Measurements from ENCODE around the gene LYRM4. TPM values are rescaled to one million over a fixed set of nuclear protein-coding genes. Genes with fewer than 3 reads are reported as not detected.
A peak's percentile ranks its signal among the peaks of the same experiment; 100 is the strongest.

The LYRM4 gene
- total RNA-seq, 1 experiment from 2014 or later = 52.8 TPM

- Histone ChIP-seq H3K4me1 (0 out of 2 replicates have a peak, but pooled peaks cover 2% of the 10 kb centered on the region), H3K27me3 (replicated peaks; ENCODE audit: control insufficient read depth, insufficient read depth, low read length) (no peaks in the 10 kb centered on the region), H3K9me3 (no peaks in the 10 kb centered on the region), H3K4me3 (ENCODE audit: low read depth, low read length) (no peak overlapping the region), H3K36me3 (ENCODE audit: control insufficient read depth, insufficient read depth, low read length) (no peaks in the 10 kb centered on the region)
- H3K27me3 Mint-ChIP-seq (ENCODE audit: insufficient read depth, unreplicated experiment) = no peaks in the 10 kb centered on the region
- no TSS peak for BruUV-seq (replicated peaks)
- DNase-seq = no peak
- CTCF ChIA-PET = interaction anchor here (0.5 kb wide), 1 partner anchor 370 kb away, joined by 3 read pairs; no protein-coding TSS in a partner anchor
- no peaks in the 10 kb centered on the region for H3K36me3 Mint-ChIP-seq (ENCODE audit: insufficient read depth, unreplicated experiment)
- H3K4me3 Mint-ChIP-seq (ENCODE audit: unreplicated experiment) = no peak overlapping the region
- no peaks in the 10 kb centered on the region for H3K9me3 Mint-ChIP-seq (ENCODE audit: unreplicated experiment)
- intact Hi-C loops (cut with micrococcal nuclease; ENCODE audit: unreplicated experiment) = loop anchor here (5.0 kb wide), 1 partner anchor 44 kb away; no protein-coding TSS in a partner anchor
- POLR2A ChIA-PET = no interaction called here
- peaks cover 7% of the 10 kb centered on the region for H3K4me1 Mint-ChIP-seq (ENCODE audit: low read depth, unreplicated experiment)
- TF ChIP-seq CTCF (IDR thresholded peaks at IDR 0.05; ENCODE audit: insufficient read depth in 1 of 2, low read depth in 1 of 2, low read length in 1 of 2, severe bottlenecking in 1 of 2, unreplicated experiment in 1 of 2) = no peak
- H3K27ac Mint-ChIP-seq (ENCODE audit: unreplicated experiment) = no peak overlapping the region
These were observed 177.5 kb downstream of the LYRM4 start for GRCh38 chr6:5083307-5083583.

GRCh38 chr6:5082487-5083306 is 178.1 kb downstream of the LYRM4 start:
- Mint-ChIP-seq H3K27me3 (ENCODE audit: insufficient read depth, unreplicated experiment) (no peaks in the 10 kb centered on the region), H3K4me1 (ENCODE audit: low read depth, unreplicated experiment) (peaks cover 7% of the 10 kb centered on the region), H3K27ac (ENCODE audit: unreplicated experiment) (no peak overlapping the region), H3K36me3 (ENCODE audit: insufficient read depth, unreplicated experiment) (no peaks in the 10 kb centered on the region), H3K9me3 (ENCODE audit: unreplicated experiment) (no peaks in the 10 kb centered on the region), H3K4me3 (ENCODE audit: unreplicated experiment) (no peak overlapping the region)
- ChIA-PET POLR2A (no interaction called here), CTCF (interaction anchor here (0.5 kb wide), 1 partner anchor 370 kb away, joined by 3 read pairs; no protein-coding TSS in a partner anchor)
- Histone ChIP-seq H3K4me3 (ENCODE audit: low read depth, low read length) (no peak overlapping the region), H3K36me3 (ENCODE audit: control insufficient read depth, insufficient read depth, low read length) (no peaks in the 10 kb centered on the region), H3K4me1 (0 out of 2 replicates have a peak, but pooled peaks cover 2% of the 10 kb centered on the region), H3K27me3 (replicated peaks; ENCODE audit: control insufficient read depth, insufficient read depth, low read length) (no peaks in the 10 kb centered on the region), H3K9me3 (no peaks in the 10 kb centered on the region)
- BruUV-seq (replicated peaks) = no TSS peak
- DNase-seq = peak; percentile 22 to 59
- intact Hi-C loops (cut with micrococcal nuclease; ENCODE audit: unreplicated experiment) = loop anchor here (5.0 kb wide), 1 partner anchor 45 kb away; no protein-coding TSS in a partner anchor
- TF ChIP-seq CTCF (IDR thresholded peaks at IDR 0.05; ENCODE audit: insufficient read depth in 1 of 2, low read depth in 1 of 2, low read length in 1 of 2, severe bottlenecking in 1 of 2, unreplicated experiment in 1 of 2) = no peak

- Histone ChIP-seq H3K9me3 (no peaks in the 10 kb centered on the region), H3K4me1 (0 out of 2 replicates have a peak, but pooled peaks cover 2% of the 10 kb centered on the region), H3K36me3 (ENCODE audit: control insufficient read depth, insufficient read depth, low read length) (no peaks in the 10 kb centered on the region), H3K4me3 (ENCODE audit: low read depth, low read length) (no peak overlapping the region), H3K27me3 (replicated peaks; ENCODE audit: control insufficient read depth, insufficient read depth, low read length) (no peaks in the 10 kb centered on the region)
- no peak overlapping the region for H3K4me3 Mint-ChIP-seq (ENCODE audit: unreplicated experiment)
- H3K27ac Mint-ChIP-seq (ENCODE audit: unreplicated experiment) = no peak overlapping the region
- no peak for DNase-seq
- peaks cover under 1% of the 10 kb centered on the region for H3K27me3 Mint-ChIP-seq (ENCODE audit: insufficient read depth, unreplicated experiment)
- H3K4me1 Mint-ChIP-seq (ENCODE audit: low read depth, unreplicated experiment) = peaks cover 7% of the 10 kb centered on the region
- BruUV-seq (replicated peaks) = no TSS peak
- no peaks in the 10 kb centered on the region for H3K9me3 Mint-ChIP-seq (ENCODE audit: unreplicated experiment)
- ChIA-PET CTCF (no interaction called here), POLR2A (no interaction called here)
- H3K36me3 Mint-ChIP-seq (ENCODE audit: insufficient read depth, unreplicated experiment) = no peaks in the 10 kb centered on the region
- intact Hi-C loops (cut with micrococcal nuclease; ENCODE audit: unreplicated experiment) = loop anchor here (5.0 kb wide), 1 partner anchor 45 kb away; no protein-coding TSS in a partner anchor
- no peak for TF ChIP-seq CTCF (IDR thresholded peaks at IDR 0.05; ENCODE audit: insufficient read depth in 1 of 2, low read depth in 1 of 2, low read length in 1 of 2, severe bottlenecking in 1 of 2, unreplicated experiment in 1 of 2)
These were observed 178.8 kb downstream of the LYRM4 start for GRCh38 chr6:5081955-5082354.

All from Caco-2 (cell line).